Lower lobe of right lung (tissue), 2 donors: ENCODE results near the gene BMS1. TPM values are rescaled to one million over a fixed set of nuclear protein-coding genes. Genes with fewer than 3 reads are reported as not detected.
A peak's percentile ranks its signal among the peaks of the same experiment; 100 is the strongest.
"Not testable (repeated sequence)": the region's sequence is repeated elsewhere in the genome, so short reads cannot be mapped to it uniquely, and the experiment has no call there.

Experiments
- ATAC-seq, 2 donors: fragments of 200-7000 bp; cut with Tn5 transposase; one replicate each; pipeline ENCODE4 v1.9.1; 2020 to 2022; ENCODE audit warnings: mild to moderate bottlenecking in 2 of 2, moderate library complexity in 2 of 2
- DNase-seq: peaks from one replicate; pipeline ENCODE4 v3.0.0-alpha.2; 2020
- H3K27ac ChIP-seq: fragments of 200-600 bp; one replicate; pipeline ENCODE4 v1.8.0; 2022
- H3K27me3 ChIP-seq: fragments of 200-600 bp; one replicate; pipeline ENCODE4 v1.8.0; 2022; ENCODE audit warnings: low read depth
- H3K36me3 ChIP-seq: fragments of 200-600 bp; one replicate; pipeline ENCODE4 v1.8.0; 2022; ENCODE audit warnings: mild to moderate bottlenecking
- H3K4me1 ChIP-seq: fragments of 200-600 bp; one replicate; pipeline ENCODE4 v1.8.0; 2022
- H3K4me3 ChIP-seq: fragments of 200-600 bp; one replicate; pipeline ENCODE4 v1.8.0; 2022; ENCODE audit warnings: mild to moderate bottlenecking
- H3K9me3 ChIP-seq: fragments of 200-600 bp; one replicate; pipeline ENCODE4 v1.8.0; 2022
- intact Hi-C: fragments of 100-400 bp; cut with DNase I; formaldehyde crosslinking; loops from one replicate; pipeline ENCODE4 v1.11.0; 2022
- total RNA-seq: library from RNA; stranded (reverse); fragmentation: NEBNext Ultra II Directional; extraction: Animal tissue kit (Norgen Biotek cat#: 25700); gene quantifications from one replicate; pipeline ENCODE4 v1.2.1, GENCODE V29; 2021
- TF ChIP-seq, protein P1 (sequence below): fragments of 200-600 bp; IDR thresholded peaks from one replicate; pipeline ENCODE4 v1.8.0; 2022; ENCODE audit warnings: antibody characterized with exemption, mild to moderate bottlenecking
- donor health status: DM: no; HTN: yes; CAD: no; lungs with severe emphysema.

BMS1 gene
- total RNA-seq, 1 donor from 2014 or later = 12.5 TPM

DNA sequence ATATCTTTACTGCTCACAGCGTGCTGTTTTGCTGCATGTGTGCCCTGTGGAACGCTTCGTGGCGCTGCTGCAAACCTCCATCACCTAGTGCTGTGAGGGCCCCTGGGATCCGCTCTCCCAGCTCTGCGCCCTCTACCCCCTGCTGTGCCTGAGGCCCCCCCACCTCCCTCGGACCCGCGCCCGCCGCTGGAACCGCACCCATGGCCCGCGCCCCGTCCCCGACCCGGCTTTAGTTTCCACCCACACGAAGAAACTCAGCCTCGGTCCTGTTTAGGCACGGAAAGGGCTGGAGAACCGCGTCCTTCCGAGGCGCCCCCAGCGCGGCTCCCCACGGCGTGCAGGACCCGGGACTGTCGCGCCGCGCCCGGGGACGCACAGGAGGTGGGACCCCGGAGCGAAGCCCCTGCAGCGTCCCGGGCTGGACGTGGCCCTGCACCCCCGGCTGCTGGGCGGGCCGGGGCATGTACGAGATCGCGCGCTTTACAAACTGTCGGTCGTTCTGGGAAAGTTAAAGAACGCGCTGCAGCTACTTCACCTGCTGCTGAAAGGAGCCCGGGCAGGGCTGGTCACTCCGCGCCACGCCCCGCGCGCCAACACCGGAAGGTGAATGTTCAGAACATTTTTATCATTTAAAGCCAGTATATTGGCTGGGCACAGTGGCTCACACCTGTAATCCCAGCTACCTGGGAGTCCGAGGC lies 54.3 kb downstream of the BMS1 start:
- peak overlapping the region; percentile 32 for H3K4me3 ChIP-seq
- ATAC-seq (no peak), DNase-seq (no peak)
- H3K4me1 ChIP-seq = peaks cover 6% of the 10 kb centered on the region
- peaks cover 6% of the 10 kb centered on the region for H3K36me3 ChIP-seq
- peaks cover 30% of the 10 kb centered on the region for H3K27me3 ChIP-seq
- no peak overlapping the region for H3K27ac ChIP-seq
- intact Hi-C loops = no loop called here
- H3K9me3 ChIP-seq = no peaks in the 10 kb centered on the region
- TF ChIP-seq, protein P1, sequence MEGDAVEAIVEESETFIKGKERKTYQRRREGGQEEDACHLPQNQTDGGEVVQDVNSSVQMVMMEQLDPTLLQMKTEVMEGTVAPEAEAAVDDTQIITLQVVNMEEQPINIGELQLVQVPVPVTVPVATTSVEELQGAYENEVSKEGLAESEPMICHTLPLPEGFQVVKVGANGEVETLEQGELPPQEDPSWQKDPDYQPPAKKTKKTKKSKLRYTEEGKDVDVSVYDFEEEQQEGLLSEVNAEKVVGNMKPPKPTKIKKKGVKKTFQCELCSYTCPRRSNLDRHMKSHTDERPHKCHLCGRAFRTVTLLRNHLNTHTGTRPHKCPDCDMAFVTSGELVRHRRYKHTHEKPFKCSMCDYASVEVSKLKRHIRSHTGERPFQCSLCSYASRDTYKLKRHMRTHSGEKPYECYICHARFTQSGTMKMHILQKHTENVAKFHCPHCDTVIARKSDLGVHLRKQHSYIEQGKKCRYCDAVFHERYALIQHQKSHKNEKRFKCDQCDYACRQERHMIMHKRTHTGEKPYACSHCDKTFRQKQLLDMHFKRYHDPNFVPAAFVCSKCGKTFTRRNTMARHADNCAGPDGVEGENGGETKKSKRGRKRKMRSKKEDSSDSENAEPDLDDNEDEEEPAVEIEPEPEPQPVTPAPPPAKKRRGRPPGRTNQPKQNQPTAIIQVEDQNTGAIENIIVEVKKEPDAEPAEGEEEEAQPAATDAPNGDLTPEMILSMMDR = no peak

DNA sequence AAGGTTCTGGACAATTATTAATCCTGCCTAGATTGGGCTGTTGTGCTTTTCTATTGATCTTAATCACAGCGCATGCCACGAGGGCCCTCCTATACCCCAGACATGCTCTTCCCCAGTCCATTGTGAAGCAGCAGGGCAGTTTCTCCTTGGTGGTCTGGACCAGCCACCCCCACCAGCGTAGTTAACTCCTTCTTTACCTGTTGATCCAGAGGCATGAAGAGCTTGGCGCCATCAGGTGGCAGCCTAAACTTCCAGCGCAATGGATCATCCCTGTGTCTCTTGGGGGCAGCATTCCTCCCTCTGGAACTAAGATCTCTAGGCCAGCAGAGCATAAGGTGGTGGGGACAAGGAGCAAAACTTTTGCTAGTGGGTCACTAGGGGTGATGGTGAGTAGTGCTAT lies 62.2 kb downstream of the BMS1 start:
- ATAC-seq, H3K9me3 ChIP-seq, H3K4me1 ChIP-seq, DNase-seq, H3K27me3 ChIP-seq, H3K36me3 ChIP-seq, H3K27ac ChIP-seq, H3K4me3 ChIP-seq, intact Hi-C loops: not testable (repeated sequence)

DNA sequence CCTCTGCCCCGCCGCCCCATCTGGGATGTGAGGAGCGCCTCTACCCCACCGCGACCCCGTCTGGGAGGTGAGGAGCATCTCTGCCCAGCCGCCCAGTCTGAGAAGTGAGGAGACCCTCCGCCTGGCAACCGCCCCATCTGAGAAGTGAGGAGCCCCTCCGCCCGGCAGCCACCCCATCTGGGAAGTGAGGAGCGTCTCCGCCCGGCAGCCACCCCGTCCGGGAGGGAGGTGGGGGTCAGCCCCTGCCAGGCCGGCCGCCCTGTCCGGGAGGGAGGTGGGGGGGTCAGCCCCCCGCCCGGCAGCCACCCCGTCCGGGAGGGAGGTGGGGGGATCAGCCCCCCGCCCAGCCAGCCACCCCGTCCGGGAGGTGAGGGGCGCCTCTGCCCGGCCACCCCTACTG lies 64.7 kb downstream of the BMS1 start:
- ATAC-seq, H3K27me3 ChIP-seq, H3K27ac ChIP-seq, DNase-seq, H3K36me3 ChIP-seq, H3K4me3 ChIP-seq, H3K4me1 ChIP-seq, intact Hi-C loops, H3K9me3 ChIP-seq: not testable (repeated sequence)

DNA sequence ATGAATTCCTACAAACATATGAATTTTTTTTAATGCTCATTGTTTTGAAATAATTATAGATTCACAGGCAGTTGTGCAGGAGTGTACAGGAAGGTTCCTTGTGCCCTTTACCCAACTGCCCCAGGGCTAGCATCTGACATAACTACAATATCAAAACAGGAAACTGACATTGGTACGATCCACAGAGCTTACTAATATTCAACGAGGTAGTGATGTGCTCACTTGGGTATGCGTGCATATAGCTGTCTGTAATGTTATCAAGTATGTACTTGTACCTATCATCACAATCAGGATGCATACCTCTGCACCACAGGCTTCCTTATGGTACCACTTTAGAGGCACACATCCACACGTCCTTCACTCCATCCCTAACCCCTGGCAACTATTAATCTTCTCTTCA lies 68.3 kb downstream of the BMS1 start:
- Histone ChIP-seq H3K4me3 (no peak overlapping the region), H3K4me1 (no peaks in the 10 kb centered on the region), H3K36me3 (no peaks in the 10 kb centered on the region), H3K9me3 (no peaks in the 10 kb centered on the region), H3K27ac (no peak overlapping the region), H3K27me3 (peaks cover 4% of the 10 kb centered on the region)
- intact Hi-C loops = no loop called here
- DNase-seq (no peak), ATAC-seq (no peak)
- TF ChIP-seq, protein P1 = no peak

DNA sequence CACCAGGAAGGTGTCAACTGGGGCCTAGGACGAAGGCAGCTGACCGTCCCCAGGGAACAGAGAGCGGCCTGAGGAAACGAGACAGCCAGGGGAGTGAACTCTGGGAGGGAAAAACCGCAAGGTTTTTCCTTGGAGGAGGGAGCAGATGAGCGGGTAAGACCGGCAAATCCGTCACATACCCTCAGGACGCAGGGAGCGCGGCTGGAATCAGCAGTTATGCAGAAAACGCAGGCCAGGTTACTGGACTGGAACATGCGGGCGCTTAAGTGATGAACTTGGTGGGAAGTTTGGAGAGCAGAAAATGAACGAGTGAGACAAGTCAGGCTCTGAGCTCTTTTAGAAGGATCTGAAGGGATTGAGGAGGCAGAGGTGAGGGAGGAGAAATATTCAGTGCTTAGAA lies 76.7 kb downstream of the BMS1 start:
- H3K27ac ChIP-seq = no peak overlapping the region
- H3K4me3 ChIP-seq = no peak overlapping the region
- no peaks in the 10 kb centered on the region for H3K36me3 ChIP-seq
- DNase-seq (no peak), ATAC-seq (no peak)
- H3K27me3 ChIP-seq = peaks cover 31% of the 10 kb centered on the region
- TF ChIP-seq, protein P1 = no peak
- H3K4me1 ChIP-seq = no peaks in the 10 kb centered on the region
- no peaks in the 10 kb centered on the region for H3K9me3 ChIP-seq
- intact Hi-C loops = no loop called here

DNA sequence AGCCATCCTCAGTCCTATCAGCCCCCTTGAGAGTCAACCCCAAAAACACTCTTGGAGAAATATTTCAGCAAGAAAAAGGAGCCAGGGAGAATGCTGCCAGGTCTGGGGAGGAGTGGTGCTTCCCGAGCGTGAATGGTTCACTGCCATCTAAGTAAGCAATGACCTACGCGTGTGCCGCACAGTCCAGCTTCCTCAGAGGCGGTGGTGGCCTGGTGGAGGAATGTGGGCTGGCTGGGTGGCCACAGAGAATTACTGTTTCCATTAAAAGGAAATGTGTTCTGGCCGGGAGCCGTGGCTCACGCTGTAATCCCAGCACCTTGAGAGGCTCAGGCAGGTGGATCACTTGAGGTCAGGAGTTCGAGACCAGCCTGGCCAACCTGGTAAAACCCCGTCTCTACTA lies 77.4 kb downstream of the BMS1 start:
- H3K27me3 ChIP-seq = peaks cover 38% of the 10 kb centered on the region
- intact Hi-C loops, H3K9me3 ChIP-seq, H3K4me1 ChIP-seq, DNase-seq, ATAC-seq, H3K36me3 ChIP-seq, H3K27ac ChIP-seq, H3K4me3 ChIP-seq: not testable (repeated sequence)

DNA sequence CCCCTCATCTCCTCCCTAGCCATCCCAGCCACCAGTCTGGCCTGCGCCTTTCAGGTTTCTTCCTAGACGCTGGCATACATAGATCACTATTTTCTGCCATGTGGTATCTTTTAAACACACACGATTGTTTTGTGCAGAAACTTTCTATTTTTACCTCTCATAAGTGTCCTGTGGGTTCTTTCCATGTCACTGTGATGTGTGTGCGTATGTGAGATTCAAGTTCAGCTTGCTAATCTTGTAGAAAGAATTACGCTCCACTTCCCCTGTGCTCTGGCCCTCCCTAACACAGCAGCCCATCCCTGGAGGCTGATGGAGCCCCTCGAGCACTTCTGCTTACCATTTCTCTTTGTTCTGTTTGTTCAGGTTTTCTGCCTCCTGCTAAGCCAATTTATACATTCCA lies 80.2 kb downstream of the BMS1 start:
- H3K36me3 ChIP-seq, DNase-seq, H3K27ac ChIP-seq, ATAC-seq, H3K4me3 ChIP-seq, intact Hi-C loops, H3K9me3 ChIP-seq: not testable (repeated sequence)
- Histone ChIP-seq H3K27me3 (peaks cover 52% of the 10 kb centered on the region), H3K4me1 (peaks cover 13% of the 10 kb centered on the region)
